CD4-positive, alpha-beta T cell treated with Interferon gamma for 1 hour (primary cell): ENCODE measurements around the gene EIPR1.

Source experiments
- DNase-seq: peaks from one replicate; pipeline ENCODE4 v3.0.0-alpha.2; 2020

EIPR1 gene

DNA sequence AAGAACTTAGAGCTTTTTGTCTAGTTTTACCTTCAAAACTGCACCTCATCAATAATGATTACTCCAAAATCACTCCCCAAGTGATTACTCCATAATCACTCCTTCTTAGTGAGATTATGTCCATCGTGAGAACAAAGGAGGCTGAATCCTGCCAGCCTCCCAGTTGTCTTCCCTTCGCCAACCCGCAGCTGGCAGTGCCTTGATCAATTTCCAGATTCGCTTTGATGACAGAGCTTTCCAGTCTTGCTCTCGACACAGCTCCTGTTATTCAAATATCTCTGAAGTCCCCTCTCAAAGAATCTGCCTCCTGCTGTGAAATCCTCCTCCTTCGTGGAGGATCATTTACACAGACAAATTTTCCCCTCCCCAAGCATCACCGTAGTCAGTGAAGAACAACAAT, 237.7 kb downstream of the EIPR1 start:
- no peak for DNase-seq
